GM19395 (cell line): ENCODE measurements around the gene IFT88.

Experiments
- ATAC-seq: cut with Tn5 transposase; IDR thresholded peaks from one replicate; pipeline ENCODE4 v1.9.1; 2021; ENCODE audit warnings: mild to moderate bottlenecking, moderate library complexity; ENCODE audit not compliant: unreplicated experiment

Gene IFT88

DNA sequence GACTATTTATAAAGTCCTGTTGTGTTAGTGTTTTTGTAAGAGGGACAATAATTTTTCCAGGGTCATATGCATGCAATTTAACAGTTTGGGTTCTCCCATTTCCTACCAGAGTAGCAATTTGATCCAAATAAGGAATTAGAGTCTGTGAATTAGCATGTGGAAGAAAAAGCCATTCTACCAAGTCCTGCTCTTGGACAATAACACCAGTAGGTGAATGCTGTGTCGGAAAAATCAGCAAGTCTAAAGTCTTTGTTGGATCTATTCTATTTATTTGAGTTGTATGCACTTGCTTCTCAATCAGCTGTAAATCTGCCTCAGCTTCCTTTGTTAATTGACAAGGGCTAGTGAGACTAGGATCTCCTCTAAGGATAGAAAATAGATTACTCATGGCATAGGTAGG is 115.1 kb downstream of the IFT88 start:
- no peak for ATAC-seq

DNA sequence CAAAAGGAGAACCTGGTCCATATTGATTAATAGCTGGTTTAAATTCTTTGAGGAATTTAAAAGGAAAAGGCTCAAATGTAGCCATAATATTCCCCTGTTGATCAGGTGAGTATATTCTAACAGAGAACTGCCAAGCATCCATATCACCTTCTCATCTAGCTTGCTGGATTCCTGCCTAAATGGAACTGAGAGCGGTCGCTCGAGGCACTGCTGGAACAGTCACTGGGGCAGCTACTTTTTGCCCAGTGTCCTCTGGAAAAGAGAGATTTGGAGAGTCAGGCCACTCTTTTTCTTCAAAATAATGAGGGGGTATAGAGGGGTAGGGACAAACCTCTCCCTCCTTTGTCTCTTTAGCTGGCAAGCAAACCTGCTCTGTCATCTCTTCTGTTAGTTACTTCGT is 117.1 kb downstream of the IFT88 start:
- ATAC-seq = no peak

DNA sequence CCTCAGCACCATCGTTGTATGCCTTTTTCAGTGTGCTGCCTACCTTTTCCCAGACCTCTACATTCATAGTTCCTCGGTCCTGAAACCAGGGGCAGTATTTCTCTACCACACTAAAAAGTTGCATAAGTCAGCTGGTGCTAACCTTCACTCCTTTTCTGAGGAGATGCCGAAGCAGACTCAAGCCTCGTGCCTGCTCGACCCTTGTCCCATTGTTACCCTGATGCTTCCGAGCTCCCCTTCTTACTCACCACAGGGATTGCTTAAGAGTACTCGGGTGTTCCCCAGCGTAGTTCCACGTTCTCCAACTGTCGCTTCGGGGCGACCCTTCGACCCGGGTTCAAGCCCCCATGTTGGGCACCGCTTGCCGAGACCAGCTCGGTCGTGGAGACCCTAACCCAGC is 117.6 kb downstream of the IFT88 start:
- ATAC-seq = no peak

- ATAC-seq = no peak
Measured at GRCh38 chr13:20685092-20685491, 118.1 kb downstream of the IFT88 start.

- ATAC-seq = no peak
Measured at GRCh38 chr13:20686167-20686566, 119.2 kb downstream of the IFT88 start.

DNA sequence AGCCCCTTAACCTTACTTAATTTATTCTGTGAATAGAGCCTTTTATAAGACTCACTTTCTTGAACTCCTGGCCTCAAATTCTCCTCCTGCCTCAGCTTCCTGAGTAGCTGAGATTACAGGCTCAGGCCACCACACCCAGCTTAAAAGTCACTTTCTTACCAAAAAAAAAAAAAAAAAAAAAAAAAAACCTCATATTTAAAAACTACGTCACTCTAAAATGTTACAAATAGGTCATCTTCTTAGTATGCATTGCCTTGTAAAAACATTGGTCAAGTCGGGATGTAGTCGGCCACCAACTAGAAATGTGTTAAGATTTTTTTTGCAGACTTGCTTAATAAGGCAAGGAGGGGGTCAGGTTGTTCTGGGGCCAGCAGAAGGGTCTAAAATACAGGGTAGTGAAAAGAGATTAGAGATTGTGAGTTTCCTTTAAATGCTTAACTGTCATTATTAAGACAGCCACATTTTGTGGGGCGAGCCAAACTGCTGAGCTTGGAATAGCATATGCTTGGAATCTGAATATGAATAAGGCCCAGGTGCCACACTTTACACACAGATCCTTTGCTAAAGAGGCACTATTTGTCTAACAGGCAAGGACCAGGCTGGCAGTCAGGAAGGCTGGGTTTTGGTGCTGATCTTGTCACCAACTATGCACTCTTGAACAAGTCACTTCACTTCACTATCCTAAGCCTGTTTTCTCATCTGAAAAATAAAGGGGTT is 120.1 kb downstream of the IFT88 start:
- no peak for ATAC-seq

GRCh38 chr13:20689291-20689690 is 122.3 kb downstream of the IFT88 start:
- no peak for ATAC-seq

DNA sequence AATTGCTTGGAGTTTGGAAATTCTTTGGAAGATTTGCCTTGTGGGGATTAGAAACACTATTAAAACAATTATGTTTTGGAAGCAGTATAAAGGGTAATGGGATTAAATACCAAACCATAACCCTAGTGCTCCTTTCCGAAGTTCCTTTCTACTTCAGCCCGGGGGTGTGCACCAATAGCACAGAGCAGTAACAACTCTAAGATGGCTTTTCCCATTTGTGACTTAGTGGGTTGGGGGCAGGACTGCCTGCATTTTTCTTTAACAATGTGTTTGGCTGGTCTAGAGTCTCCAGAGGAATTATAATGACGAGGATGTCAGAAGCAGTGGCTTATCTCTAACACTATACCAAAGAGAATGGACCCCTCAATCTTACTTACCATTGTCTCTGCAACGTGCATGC is 124.7 kb downstream of the IFT88 start:
- no peak for ATAC-seq

- ATAC-seq = no peak
Measured at GRCh38 chr13:20696073-20696472, 129.1 kb downstream of the IFT88 start.

DNA sequence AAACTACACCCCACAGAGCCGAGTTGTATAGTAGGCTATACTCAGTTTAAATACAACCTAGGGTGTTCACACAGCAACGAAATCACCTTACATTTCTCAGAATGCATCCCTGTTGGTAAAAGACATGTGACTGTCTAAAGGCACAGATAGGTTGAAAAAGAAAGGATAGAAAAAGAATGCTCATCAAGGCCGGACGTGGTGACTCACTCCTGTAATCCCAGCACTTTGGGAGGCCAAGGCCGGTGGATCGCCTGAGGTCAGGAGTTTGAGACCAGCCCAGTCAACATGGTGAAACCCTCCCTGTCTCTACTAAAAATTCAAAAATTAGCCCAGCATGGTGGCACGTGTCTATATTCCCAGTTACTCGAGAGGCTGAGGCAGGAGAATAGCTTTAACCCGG is 132.8 kb downstream of the IFT88 start:
- ATAC-seq = no peak

DNA sequence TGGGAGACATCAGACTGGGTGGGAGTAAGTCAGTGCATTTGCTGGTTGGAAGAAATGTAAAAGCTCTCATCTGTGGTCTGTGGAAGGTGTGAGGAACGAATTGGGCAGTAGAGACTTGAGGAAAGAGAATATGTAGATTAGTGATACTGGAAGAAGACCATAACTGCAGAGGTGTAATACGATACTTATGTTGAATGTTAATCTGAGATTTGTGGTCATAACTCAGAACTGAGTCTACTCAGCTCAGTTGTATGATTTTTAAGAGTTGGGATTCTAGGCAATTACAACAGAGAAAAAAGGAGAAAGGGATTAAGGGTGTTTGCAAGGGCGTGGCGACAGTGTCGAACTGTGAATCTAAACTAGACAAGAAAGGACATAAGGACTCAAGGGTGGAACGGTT is 133.3 kb downstream of the IFT88 start:
- no peak for ATAC-seq

DNA sequence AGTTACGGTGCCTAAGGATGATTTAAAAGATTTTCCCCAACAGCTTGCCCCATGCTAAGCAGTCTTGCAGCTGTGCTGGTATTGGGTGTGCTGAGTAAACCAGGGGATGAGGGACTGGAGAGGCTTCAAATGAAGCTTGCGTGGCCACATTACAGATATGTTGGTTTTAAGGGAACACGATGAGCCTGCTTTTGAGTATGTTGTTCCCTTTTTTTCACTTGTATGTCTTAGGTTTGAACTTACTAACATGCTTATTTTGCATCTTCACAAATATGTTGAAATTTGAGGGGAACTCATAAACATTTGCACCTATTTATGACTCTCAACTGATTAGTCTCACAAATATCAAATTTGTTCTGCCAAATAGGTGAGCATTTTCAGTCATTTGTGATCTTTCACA is 134.5 kb downstream of the IFT88 start:
- ATAC-seq = no peak

- ATAC-seq = no peak
Measured at GRCh38 chr13:20702530-20702914, 135.6 kb downstream of the IFT88 start.

DNA sequence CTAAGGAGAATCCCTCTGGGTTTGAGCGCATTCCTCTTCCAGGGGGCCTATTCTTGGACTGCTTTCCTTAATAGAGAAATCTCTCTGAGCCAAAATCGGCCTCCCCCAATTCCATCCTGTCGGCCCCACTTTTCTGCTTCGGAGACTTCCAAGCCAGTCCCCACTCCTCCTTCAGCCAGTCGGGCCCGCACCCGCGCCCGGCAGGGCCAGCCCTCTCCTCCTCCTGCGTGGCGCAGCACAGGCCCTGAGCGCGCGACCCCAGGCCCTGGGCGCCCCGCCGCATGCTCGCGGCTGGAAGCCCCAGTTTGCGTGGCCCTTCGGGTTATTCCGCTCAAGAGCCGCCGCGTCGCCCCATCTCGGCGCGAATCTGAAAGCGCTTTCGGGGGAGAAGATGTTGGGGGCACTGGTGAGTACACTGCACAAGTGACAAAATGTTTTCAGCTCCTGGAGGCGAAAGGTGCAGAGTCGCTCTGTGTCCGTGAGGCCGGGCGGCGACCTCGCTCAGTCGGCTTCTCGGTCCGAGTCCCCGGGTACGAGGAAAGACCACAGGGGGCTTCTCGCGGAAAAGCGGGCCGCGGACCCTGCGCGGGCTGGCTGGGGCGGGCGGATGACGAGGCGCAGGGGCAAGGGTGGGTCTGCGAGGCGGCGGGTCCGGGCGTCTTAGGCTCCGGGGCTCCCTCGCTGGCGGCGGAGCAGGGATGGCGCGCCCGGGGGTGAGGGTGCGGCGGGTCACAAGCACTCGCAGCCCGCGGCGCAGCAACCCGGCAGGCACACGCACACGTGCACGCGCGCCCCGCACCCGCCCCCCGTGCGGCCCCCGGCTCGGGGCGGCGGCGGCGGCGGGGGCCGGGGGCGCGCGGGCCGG is 136.2 kb downstream of the IFT88 start, which contains the start of gene IL17D:
TSS of gene IL17D (plus strand) at position 785 of the 865 bp plus-strand sequence. CDS start 303 bp downstream, outside the sequence.
- no peak for ATAC-seq

DNA sequence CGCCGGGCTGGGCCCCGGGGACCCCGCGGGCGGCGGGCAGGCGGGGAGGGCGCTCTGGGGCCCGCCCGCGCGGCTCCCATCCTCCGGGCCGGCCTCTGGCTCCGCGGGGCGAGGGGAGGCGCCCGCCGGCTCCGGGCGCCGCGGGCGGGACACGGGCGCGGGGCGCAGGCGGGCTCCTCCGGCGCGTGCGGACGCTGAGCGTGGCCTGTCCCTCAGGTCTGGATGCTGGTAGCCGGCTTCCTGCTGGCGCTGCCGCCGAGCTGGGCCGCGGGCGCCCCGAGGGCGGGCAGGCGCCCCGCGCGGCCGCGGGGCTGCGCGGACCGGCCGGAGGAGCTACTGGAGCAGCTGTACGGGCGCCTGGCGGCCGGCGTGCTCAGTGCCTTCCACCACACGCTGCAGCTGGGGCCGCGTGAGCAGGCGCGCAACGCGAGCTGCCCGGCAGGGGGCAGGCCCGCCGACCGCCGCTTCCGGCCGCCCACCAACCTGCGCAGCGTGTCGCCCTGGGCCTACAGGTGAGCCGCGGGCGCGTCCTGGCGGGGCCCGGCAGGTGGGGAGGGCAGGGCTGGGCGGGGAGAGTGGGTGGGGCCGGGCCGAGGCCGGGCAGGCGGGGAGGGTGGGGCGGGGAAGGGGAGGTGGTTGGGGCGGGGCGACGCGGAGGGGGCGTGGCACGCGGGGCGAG is 137.0 kb downstream of the IFT88 start:
- peak; percentile 81 for ATAC-seq

- ATAC-seq = no peak
Measured at GRCh38 chr13:20704459-20705069, 137.6 kb downstream of the IFT88 start.

GRCh38 chr13:20706661-20707060 is 139.7 kb downstream of the IFT88 start:
- no peak for ATAC-seq

DNA sequence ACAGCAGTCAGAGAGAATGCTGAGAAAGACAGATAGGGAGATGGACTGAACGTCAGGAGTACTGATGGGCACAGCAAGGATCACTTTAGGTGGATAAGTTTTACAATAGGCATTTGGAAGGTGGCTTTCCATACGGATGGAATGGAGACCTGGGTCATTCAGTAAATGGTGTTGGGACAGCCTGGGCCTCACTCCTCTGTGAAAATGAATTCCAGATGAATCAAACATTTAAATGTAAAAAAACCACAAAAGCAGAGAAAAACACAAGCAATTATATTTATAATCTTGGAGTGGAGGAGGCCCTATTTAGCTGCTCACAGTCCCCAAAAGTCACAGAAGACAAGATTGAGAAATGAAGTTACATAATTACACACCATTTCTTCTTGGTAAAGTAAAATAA is 141.3 kb downstream of the IFT88 start:
- no peak for ATAC-seq

GRCh38 chr13:20709369-20709768 is 142.4 kb downstream of the IFT88 start:
- ATAC-seq = no peak

GRCh38 chr13:20709782-20710181 is 142.8 kb downstream of the IFT88 start:
- ATAC-seq = no peak
